Right ventricle myocardium inferior (tissue), 1 donor: ENCODE data around the gene TCEAL5. TPM values are rescaled to one million over a fixed set of nuclear protein-coding genes. Genes with fewer than 3 reads are reported as not detected.
"Not testable (repeated sequence)": the region's sequence is repeated elsewhere in the genome, so short reads cannot be mapped to it uniquely, and the experiment has no call there.

Experiments used
- ATAC-seq: fragments of 200-7000 bp; cut with Tn5 transposase; one replicate; pipeline ENCODE4 v1.9.1; 2020; ENCODE audit warnings: mild to moderate bottlenecking, moderate library complexity
- DNase-seq: peaks from one replicate; pipeline ENCODE4 v3.0.0; 2021; ENCODE audit errors: missing footprints
- intact Hi-C: fragments of 100-400 bp; cut with DNase I; formaldehyde crosslinking; loops from one replicate; pipeline ENCODE4 v1.11.0; 2022
- long read RNA-seq: library from polyadenylated mRNA; unstranded; transcript quantifications from one replicate; pipeline ENCODE4 v2.0.0, GENCODE V29; 2021
- total RNA-seq: library from RNA; stranded (reverse); fragmentation: NEBNext Ultra II Directional; extraction: Animal tissue kit (Norgen Biotek cat#: 25700); gene quantifications from one replicate; pipeline ENCODE4 v1.2.1, GENCODE V29; 2021
- donor health status: DM: no; HTN: yes; CAD: no; lungs with severe emphysema.

TCEAL5 gene, protein sequence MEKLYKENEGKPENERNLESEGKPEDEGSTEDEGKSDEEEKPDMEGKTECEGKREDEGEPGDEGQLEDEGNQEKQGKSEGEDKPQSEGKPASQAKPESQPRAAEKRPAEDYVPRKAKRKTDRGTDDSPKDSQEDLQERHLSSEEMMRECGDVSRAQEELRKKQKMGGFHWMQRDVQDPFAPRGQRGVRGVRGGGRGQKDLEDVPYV
- total RNA-seq: not detected
- long read RNA-seq: 0 reads

DNA sequence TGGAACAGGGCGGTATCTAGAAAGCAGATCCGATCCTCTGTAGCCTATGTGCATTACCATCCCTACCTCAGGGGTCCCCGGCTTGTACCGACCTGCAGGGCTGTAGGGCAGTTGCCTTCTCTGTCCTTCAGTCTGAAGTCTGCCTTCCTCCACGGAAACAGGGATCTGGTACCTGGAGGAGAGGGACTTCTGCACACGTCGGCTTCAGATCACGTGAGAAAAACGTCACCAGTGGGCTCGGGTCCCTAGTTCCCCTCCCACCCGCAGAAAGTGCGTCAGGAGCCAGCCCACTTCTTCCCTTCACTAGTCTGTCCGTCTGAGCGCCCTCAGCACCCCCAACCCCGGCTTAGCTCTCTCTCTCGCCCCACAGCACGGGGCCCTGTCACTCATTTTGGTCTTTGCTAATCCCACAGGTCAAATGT lies at the start of gene TCEAL5:
Gene TCEAL5 (minus strand): TSS at position 170 of the 422 bp plus-strand sequence. CDS start 2,187 bp downstream, outside the sequence.
- ATAC-seq (no peak), DNase-seq (no peak)
- intact Hi-C loops: no loop called here

DNA sequence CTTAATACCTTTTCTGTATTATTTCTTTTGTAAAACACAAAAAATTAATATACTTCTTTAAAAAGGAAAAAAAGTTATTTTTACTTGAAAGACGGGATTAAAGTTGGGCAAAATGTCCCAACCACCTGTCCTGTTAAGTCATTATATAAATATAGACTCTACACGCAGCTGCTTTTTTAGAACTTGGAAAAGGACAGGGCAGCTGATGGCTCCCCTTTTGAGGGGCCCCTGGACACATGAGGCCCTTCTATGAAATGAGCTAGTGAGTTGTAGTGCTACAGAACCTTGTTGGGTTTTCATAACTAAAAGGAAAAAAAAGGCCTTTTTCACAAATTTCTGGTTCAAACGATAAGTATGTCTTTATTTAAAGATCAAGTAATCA lies 34.8 kb upstream of the TCEAL5 start:
- intact Hi-C loops: no loop called here

DNA sequence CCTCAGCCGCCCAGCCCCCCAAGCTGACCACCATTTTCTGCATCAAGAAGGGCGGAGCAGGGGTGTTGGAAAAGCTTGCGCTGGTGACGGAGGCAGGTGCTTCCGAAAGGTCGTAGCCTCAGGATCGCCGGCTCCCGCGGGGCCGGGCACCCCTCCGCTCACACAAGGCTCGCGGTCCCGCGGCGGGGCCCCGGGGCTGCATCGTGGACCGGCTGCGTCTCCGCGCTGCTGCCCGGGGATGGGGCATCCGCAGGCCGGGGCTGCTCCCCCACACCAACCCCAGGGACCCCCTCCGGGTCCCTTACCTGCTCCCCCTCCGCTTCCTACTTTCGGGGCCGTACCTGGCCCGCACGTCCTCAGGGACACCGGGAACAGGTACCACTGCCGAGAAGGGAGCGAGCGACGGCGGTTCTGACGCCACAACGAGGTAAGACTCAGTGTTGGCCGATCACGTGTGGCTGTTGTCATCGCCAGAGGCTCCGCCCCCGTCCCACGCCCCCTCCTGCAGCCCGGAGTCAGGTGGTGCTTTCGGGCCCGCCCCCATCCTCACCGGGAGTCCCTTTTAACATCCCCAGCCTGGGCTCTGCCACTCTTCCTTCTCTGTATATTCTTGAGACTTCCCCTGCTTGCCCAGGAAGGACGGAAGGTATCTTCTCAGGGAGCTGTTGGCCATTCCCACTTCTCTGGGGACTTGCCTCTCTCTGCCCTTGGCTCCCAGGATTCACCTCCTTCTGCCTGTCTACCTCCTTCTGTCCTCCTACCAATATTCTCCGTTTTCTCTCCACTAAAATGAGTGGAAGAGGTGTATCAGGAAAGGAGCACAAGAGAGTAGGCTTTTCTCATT lies 34.2 kb upstream of the TCEAL5 start, which contains the start of gene BEX2:
Gene BEX2 (minus strand): TSS at position 436 of the 844 bp plus-strand sequence. CDS start 1,014 bp downstream, outside the sequence.
- intact Hi-C loops: no loop called here
- ATAC-seq (no peak), DNase-seq (peak; percentile 61)

More for the DNA sequence above, 34.8 kb upstream of the TCEAL5 start:
- ATAC-seq (no peak), DNase-seq (no peak)

DNA sequence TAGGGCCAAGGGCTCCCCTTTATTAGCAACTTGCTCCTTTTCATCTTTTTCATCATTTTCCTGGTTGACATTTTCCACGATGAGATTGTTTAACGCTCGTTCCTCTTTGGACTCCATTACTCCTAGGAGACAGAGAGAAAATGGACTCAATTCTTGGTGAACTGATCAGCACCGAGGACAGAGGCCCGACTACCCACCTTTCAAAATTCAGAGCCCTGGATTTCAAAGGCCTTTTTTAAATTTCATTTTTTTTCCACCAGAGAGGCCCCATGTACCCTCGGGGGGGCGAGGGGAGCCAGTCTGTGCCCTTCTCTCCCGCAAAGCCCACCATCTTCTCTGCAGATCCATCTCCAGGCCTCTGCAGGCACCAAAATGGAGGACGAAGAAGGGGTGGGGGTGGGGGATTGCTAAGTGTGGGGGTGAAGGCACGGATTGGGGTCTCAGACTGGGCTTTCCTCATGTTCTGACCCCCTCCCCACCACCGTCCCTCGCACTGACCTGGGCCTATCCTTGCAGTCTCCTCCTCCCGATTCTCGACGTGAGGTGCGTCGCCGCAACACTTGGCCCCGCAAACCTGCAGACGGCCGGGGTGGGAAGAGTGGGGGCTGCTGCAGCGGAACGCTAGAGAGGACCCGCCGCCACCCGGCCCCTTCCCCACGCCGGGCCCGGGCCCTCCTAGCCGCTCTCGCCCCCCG lies 33.5 kb upstream of the TCEAL5 start:
- intact Hi-C loops: no loop called here
- ATAC-seq: no peak
- DNase-seq: no peak

DNA sequence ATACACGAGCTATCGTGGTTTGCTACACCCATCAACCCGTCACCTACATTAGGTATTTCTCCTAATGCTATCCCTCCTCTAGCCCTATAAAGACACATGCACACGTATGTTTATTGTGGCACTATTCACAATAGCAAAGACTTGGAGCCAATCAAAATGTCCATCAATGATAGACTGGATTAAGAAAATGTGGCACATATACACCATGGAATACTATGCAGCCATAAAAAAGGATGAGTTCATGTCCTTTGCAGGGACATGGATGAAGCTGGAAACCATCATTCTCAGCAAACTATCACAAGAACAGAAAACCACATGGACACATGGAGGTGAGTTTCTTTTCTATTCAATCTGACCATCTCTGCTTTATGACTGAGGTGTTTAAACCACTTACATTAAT lies 29.1 kb upstream of the TCEAL5 start:
- intact Hi-C loops, ATAC-seq, DNase-seq: not testable (repeated sequence)

DNA sequence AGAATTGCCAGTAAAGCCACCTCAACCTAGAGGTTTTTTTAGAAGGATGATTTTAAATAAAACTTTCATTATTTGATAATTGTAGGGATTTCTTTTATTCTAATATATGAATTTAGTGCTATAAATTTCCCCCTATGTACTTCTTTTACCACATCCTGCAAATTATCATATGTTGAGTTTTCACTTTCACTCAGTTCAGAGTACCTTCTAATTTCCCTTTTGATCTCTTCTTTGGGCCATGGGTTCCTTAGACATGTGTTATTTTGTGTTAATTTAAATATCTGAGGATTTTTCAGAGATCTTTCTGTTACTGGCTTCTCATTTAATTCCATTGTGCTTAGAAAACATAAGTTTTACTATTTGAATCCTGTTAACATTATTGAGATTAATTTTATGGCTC lies 28.2 kb upstream of the TCEAL5 start:
- ATAC-seq: no peak
- no peak for DNase-seq
- intact Hi-C loops: no loop called here

DNA sequence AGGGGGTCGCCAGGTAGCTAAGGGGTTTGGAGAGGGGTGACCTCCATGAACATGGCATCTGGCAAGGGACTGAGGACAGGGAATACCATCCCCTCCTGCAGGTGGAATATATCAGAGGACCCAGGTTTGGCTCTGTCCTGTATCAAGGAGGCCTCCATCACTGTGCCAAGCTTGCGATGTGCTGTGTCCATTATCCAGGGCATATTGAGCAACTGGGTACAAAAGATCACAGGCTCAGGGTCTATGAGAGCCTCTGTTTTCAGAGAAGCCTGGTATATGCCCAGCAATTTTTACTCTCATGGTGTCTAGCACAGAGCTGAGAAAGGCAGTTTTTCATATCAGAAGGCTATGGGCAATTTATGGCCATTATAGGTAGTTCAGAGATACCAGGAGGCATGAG lies 16.6 kb upstream of the TCEAL5 start:
- DNase-seq (no peak), ATAC-seq (no peak)
- intact Hi-C loops: no loop called here

DNA sequence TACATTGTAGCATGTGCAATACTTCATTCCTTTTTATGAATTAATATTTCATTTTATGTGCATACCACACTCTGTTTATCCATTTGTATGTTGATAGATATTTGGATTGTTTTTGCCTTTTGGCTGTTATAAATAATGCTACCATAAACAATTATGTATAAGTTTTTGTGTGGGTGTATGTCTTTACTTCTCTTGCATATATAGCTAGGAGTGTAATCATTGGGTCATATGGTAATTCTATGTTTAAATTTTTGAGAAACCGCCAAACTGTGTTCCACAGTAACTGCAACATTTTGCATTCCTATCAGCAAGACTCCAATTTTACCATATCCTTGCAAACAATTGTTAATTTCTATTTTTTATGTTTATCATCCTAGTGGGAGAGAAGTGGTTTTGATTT lies 3.1 kb upstream of the TCEAL5 start:
- intact Hi-C loops: no loop called here
- no peak for ATAC-seq
- no peak for DNase-seq

DNA sequence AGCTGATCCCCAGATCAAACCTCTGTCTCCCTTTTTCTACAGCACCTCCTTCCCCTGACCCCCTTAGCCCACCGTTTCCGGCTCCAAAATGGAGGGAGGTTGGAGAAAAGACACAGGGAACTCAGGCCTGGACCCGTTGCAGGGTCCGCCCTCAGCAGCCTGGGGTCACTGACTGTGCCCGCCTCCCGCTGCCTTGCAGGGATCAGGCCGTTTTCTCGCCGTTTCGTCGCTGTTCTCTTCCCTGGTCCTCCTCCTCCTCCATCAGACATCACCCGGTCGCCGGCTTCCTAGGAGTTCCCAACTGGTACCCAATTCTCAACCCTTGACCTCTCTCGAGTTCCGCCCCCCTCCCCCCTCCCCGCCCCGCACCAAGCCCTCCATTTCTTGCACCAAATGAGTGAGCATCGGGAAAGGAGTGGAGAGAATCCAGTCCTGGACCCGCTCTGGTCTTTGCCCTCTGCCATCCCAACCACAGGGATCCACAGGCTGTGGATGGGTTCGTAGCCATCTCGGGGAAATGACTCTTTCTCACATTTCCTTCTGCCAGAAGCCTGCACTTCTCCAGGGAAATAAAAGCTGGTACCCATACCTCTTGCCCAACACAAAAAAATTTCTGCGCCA lies 493 bp downstream of the TCEAL5 start:
- intact Hi-C loops: no loop called here
- ATAC-seq: no peak
- no peak for DNase-seq

DNA sequence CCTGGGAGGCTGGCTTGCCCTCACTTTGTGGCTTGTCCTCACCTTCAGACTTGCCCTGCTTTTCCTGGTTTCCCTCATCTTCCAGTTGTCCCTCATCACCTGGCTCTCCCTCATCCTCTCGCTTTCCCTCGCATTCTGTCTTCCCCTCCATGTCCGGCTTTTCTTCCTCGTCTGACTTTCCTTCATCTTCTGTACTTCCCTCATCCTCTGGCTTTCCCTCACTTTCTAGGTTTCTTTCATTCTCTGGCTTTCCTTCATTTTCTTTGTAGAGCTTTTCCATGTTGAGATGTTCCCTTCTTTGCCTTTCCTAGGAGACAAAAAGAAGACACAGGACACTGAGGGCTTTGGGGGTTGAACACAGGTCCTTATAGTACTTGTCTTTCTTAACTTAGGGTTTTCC lies 2.3 kb downstream of the TCEAL5 start:
- no peak for DNase-seq
- intact Hi-C loops: no loop called here
- no peak for ATAC-seq

DNA sequence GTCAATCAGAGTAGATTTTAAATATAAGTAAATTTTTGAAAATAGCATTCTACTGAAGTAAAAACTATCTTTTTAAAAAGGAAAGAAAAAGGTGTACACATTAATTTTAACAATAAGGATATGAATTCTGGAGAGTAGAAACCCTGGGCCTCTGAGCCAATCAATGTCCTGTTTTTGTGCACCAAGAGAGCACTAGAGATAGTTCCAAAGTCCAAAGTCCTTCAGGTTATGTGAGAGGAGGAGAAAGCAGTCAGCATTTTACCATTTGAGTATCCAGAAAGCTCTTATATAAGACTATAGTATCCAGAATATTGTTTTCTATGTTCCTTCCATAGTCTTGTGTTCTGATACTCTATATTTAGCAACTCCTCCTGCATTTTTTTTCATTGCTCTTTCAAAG lies 18.3 kb downstream of the TCEAL5 start:
- intact Hi-C loops: no loop called here
- DNase-seq (no peak), ATAC-seq (no peak)

DNA sequence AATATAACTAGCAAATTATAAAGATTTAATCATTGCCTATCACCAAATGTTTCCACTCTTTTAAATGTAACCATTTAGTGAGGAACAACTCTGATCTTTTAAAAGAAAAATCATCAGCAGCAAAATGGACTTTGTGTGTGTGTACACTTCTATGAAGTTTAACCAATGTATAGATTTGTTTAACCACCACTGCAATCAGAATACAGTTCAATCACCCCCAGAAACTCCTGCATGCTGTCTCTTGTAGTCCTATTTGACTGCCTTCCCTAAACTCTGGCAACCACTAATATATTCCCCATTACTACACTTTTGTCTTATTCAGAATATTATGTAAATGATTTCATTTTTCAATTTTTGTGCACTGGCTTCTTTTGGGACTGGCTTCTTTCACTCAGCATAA lies 19.9 kb downstream of the TCEAL5 start:
- no peak for DNase-seq
- intact Hi-C loops: no loop called here
- no peak for ATAC-seq

DNA sequence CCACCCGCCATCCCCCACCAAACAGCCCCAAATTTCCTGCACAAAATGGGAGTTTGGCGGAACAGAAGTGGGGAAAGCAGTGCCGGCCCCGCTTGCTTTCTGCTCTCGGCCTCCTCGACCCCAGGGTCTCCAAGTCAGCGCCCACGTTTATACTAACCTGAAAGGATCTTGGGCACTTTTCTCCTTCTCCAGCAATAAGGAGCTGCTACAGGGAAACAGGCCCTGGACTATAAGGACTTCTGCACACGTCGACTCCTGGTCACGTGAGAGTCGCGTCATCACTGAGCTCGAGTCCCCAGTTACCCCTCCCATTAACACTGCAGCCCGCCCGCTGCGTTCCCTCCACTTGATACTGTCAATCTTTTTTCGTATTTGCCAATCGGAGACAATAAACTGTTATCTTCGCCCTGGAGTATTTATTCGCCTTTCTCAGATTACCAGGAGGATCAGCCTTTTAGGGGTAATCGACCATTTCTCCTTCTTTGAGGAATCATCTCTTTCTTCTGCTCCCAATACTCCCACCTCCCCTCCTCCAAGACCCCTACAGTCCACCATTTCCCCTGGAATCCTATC lies 21.5 kb downstream of the TCEAL5 start, which contains the start of gene TCEAL8:
Gene TCEAL8 (minus strand): TSS at position 235 of the 573 bp plus-strand sequence. CDS start 1,176 bp downstream, outside the sequence.
- intact Hi-C loops: loop anchor here (2.0 kb wide), 1 partner anchor 40 kb away; the partner anchor contains the start of gene BEX4

DNA sequence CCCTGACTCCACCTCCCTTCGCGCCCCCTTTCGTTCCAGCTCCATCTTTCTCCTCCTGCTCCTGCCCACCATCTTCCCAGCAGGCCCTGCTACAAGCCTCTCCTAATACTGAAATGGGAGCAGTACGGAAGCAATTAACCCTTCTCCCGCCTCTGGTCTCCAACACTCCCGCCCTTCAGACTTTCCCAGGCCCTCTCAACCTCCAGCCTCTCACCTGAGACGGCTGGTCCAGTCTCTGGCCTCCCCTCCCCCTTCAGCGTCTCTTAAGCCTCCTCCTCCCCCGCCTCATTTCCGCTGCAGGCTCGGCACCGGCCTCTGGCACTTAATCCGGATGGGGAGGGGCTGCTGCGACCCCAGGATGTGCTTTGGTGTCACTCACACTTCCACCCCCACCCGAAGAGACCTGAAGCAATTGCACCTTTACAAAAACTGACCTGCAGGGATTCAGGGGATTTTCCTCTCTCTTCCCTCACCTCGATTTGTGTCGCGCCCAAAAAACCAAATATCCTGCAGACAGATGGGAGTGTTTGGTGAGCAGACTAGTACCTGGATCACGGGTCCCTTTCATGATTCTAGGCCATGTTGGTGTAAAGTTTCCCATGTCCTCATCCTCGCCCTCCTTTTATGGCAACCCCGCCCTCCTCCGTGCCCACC lies 22.3 kb downstream of the TCEAL5 start:
- intact Hi-C loops: loop anchor here (2.0 kb wide), 1 partner anchor 39 kb away; the partner anchor contains the start of gene BEX4
- ATAC-seq: peak; percentile 65
- DNase-seq: no peak

More for the DNA sequence above, 21.5 kb downstream of the TCEAL5 start, which contains the start of gene TCEAL8:
- ATAC-seq (peak; percentile 99), DNase-seq (peak; percentile 90)

DNA sequence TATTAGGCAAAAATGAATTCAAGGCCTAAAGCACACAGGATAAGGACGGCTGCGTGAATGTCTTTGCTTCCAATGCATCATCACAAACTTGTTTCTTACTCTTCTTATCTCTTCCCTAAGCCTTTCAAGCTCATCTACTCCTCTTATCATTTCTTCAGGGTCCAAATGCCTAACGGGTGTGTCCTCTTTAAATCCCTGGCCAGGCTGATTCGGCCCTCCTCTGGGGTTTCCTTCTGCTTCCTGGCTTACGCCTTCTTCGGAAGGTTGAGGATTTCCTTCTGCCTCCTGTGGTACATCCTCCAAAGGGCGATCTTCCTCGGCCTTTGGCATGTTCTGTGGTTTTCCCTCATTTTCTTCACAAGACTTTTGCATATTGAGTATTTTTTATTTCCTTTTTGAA lies 22.9 kb downstream of the TCEAL5 start:
- DNase-seq (no peak), ATAC-seq (peak; percentile 43)
- intact Hi-C loops: loop anchor here (2.0 kb wide), 1 partner anchor 39 kb away; the partner anchor contains the start of gene BEX4

DNA sequence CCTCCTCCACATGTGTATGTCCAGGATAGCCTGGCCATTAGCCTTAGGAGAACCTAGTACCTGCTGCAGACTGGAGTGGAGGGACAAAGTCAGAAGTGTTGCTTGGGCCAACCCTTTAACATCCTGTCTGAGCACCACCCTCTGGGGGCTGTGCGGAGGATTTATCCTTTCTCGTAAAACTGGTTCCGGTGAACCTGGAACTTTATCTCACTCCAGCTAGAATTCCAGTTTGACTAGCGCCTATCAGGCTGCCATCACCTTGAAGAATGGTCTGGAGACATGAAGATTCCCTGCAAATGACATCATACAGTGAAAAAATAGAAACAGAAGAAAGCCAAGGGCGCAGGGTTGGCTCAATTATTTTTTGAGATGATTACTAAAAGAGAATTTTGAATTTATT lies 25.6 kb downstream of the TCEAL5 start:
- ATAC-seq (no peak), DNase-seq (no peak)
- intact Hi-C loops: no loop called here

DNA sequence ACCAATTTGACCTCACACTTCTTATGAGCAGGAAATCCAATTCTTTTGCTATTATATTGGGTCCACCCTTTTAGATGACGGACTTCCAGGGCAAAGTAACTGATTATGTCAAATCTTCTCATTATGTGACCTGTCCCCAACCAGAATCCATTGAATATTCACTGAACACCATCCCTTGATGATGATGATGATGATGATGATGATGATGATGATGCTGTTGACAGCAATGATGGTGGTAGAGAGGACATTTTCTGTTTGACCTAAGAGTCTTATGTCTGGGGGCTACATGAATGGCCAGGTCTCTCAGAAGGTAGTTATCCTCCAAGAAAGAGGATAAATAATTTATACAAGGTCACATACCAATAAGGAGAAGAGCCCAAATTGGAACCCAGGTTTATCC lies 26.7 kb downstream of the TCEAL5 start:
- ATAC-seq (no peak), DNase-seq (no peak)
- intact Hi-C loops: no loop called here

DNA sequence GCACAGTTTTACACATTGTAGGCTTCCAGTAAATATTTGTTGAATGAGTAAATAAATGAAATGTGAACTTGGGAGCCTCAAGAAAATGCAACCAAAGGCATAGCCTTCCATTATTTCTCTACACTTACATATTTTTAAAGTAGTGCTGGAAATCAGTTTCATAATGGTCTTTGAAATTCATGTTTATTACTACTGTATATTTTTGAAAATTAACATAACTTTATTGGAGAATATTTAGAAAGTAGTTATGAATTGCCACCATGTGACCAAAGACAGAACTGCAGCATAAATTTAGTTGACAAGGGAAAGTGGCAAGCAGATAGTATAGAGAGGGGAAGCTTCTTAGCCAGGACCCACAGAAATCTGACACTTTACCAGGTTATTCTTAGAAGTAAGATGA lies 28.0 kb downstream of the TCEAL5 start:
- ATAC-seq (no peak), DNase-seq (no peak)
- intact Hi-C loops: no loop called here
